IPS-11a (cell line): ENCODE results near the gene NOB1.
A peak's percentile ranks its signal among the peaks of the same experiment; 100 is the strongest.
"Not testable (repeated sequence)": the region's sequence is repeated elsewhere in the genome, so short reads cannot be mapped to it uniquely, and the experiment has no call there.

Experiments
- H3K4me3 ChIP-seq: one replicate; pipeline ENCODE4 v1.5.1; 2013; ENCODE audit warnings: low read depth, low read length, control low read depth

NOB1 gene

GRCh38 chr16:69754469-69755310 is at the start of gene NOB1:
Gene NOB1 (minus strand): TSS chr16:69754926. CDS start chr16:69754910, 16 bp downstream.
- H3K4me3 ChIP-seq: peak within 1 kb of the TSS; percentile 90

GRCh38 chr16:69804297-69804696 is 49.6 kb upstream of the NOB1 start:
- H3K4me3 ChIP-seq: no peak overlapping the region

- H3K4me3 ChIP-seq: no peak overlapping the region
These were observed 44.9 kb upstream of the NOB1 start for GRCh38 chr16:69799611-69800031.

GRCh38 chr16:69798466-69798865 is 43.7 kb upstream of the NOB1 start:
- H3K4me3 ChIP-seq: no peak overlapping the region

- H3K4me3 ChIP-seq: no peak overlapping the region
These were observed 41.8 kb upstream of the NOB1 start for GRCh38 chr16:69796285-69797118.

GRCh38 chr16:69794486-69794885 is 39.8 kb upstream of the NOB1 start:
- no peak overlapping the region for H3K4me3 ChIP-seq

GRCh38 chr16:69793526-69793925 is 38.8 kb upstream of the NOB1 start:
- H3K4me3 ChIP-seq: no peak overlapping the region

GRCh38 chr16:69791391-69791847 is 36.7 kb upstream of the NOB1 start:
- H3K4me3 ChIP-seq: not testable (repeated sequence)

GRCh38 chr16:69787883-69788282 is 33.2 kb upstream of the NOB1 start:
- no peak overlapping the region for H3K4me3 ChIP-seq

- no peak overlapping the region for H3K4me3 ChIP-seq
These were observed 29.9 kb upstream of the NOB1 start for GRCh38 chr16:69784586-69784985.

GRCh38 chr16:69781118-69781517 is 26.4 kb upstream of the NOB1 start:
- H3K4me3 ChIP-seq: no peak overlapping the region

GRCh38 chr16:69779724-69780123 is 25.0 kb upstream of the NOB1 start:
- H3K4me3 ChIP-seq: no peak overlapping the region

GRCh38 chr16:69775563-69775962 is 20.8 kb upstream of the NOB1 start:
- H3K4me3 ChIP-seq: no peak overlapping the region

- no peak overlapping the region for H3K4me3 ChIP-seq
These were observed 18.7 kb upstream of the NOB1 start for GRCh38 chr16:69773260-69773947.

GRCh38 chr16:69771651-69771967 is 16.9 kb upstream of the NOB1 start:
- H3K4me3 ChIP-seq: no peak overlapping the region

- no peak overlapping the region for H3K4me3 ChIP-seq
These were observed 14.7 kb upstream of the NOB1 start for GRCh38 chr16:69769404-69769803.

- no peak overlapping the region for H3K4me3 ChIP-seq
These were observed 13.9 kb upstream of the NOB1 start for GRCh38 chr16:69768666-69769065.

- H3K4me3 ChIP-seq: no peak overlapping the region
These were observed 12.9 kb upstream of the NOB1 start for GRCh38 chr16:69767459-69768229.

GRCh38 chr16:69763599-69763942 is 8.8 kb upstream of the NOB1 start:
- H3K4me3 ChIP-seq: no peak overlapping the region

GRCh38 chr16:69762814-69763598 is 8.3 kb upstream of the NOB1 start:
- H3K4me3 ChIP-seq: peak overlapping the region; percentile 82
